ENCODE measurements around the gene OSBPL8. TPM values are rescaled to one million over a fixed set of nuclear protein-coding genes. Genes with fewer than 3 reads are reported as not detected.
"Not testable (repeated sequence)": the region's sequence is repeated elsewhere in the genome, so short reads cannot be mapped to it uniquely, and the experiment has no call there.

Gene OSBPL8
- total RNA-seq, 4 donors from 2014 or later = 75.9 to 167 (median 108) TPM

- intact Hi-C loops (cut with DNase I; ENCODE audit: low total_unique reads) = no loop called here
- no peak overlapping the region for H3K4me3 ChIP-seq (ENCODE audit: low read depth, poor library complexity, severe bottlenecking)
- 87 to 97% methylated on average over 5 of the region's 5 CpGs for WGBS, 2 donors
- TF ChIP-seq, protein P1, sequence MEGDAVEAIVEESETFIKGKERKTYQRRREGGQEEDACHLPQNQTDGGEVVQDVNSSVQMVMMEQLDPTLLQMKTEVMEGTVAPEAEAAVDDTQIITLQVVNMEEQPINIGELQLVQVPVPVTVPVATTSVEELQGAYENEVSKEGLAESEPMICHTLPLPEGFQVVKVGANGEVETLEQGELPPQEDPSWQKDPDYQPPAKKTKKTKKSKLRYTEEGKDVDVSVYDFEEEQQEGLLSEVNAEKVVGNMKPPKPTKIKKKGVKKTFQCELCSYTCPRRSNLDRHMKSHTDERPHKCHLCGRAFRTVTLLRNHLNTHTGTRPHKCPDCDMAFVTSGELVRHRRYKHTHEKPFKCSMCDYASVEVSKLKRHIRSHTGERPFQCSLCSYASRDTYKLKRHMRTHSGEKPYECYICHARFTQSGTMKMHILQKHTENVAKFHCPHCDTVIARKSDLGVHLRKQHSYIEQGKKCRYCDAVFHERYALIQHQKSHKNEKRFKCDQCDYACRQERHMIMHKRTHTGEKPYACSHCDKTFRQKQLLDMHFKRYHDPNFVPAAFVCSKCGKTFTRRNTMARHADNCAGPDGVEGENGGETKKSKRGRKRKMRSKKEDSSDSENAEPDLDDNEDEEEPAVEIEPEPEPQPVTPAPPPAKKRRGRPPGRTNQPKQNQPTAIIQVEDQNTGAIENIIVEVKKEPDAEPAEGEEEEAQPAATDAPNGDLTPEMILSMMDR (IDR thresholded peaks at IDR 0.05) = no peak
- TF ChIP-seq POLR2A (IDR thresholded peaks at IDR 0.05) = no peak
- no peak for DNase-seq (ENCODE audit: low spot score in 2 of 2)
Observed at GRCh38 chr12:76478045-76478444, 81.5 kb downstream of the OSBPL8 start.

GRCh38 chr12:76472862-76473261 lies 86.7 kb downstream of the OSBPL8 start:
- H3K4me3 ChIP-seq (ENCODE audit: low read depth, poor library complexity, severe bottlenecking); DNase-seq (ENCODE audit: low spot score in 2 of 2); intact Hi-C loops (cut with DNase I; ENCODE audit: low total_unique reads): not testable (repeated sequence)
- WGBS, 2 donors = 88 to 95% methylated on average over 8 of the region's 8 CpGs

- DNase-seq (ENCODE audit: low spot score in 2 of 2) = no peak
- 58 to 79% methylated on average over 1 of the region's 1 CpG for WGBS, 2 donors
- TF ChIP-seq POLR2A (IDR thresholded peaks at IDR 0.05) = no peak
- H3K4me3 ChIP-seq (ENCODE audit: low read depth, poor library complexity, severe bottlenecking) = no peak overlapping the region
- intact Hi-C loops (cut with DNase I; ENCODE audit: low total_unique reads) = no loop called here
Observed at GRCh38 chr12:76471579-76471978, 88.0 kb downstream of the OSBPL8 start.

DNA sequence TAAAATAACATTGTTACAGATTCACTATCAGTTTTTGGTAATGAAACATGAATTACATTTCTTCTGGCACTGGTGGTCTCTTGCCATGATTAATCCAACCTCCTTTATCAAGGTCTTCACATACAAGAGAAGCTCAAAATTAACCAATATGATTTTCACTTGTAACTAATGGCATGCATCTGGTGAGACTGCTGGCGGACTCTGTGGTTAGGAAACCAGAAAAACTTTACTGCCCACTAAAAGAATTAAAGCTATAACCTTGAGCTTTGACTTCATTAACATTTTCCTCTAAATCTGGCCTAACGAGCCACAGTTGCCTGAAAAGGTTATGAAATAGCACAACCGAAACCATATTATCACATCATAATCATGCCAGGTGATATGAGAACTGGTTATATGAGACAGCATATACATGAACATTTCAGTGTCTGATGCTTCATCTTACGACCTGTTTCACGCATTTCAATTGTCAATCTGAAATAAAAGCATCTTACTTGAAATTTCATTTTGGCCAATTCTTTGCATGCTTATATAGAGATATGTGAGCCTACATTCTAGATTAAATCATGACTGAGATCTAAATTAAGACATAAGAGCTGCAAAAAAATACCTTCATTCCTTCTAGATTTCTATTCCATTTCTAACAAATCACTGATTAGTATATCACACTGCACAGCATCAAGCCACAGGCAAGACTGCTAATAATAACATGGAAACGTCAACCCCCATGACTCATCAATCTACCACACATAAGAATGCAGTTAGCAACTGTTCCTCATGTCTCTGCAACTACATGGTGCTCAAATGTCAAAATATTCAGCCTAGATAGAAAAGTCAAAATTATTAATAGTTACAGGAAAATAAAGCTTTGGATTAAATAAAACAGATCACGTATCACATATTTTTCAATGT lies 89.3 kb downstream of the OSBPL8 start:
- intact Hi-C loops (cut with DNase I; ENCODE audit: low total_unique reads) = no loop called here
- TF ChIP-seq POLR2A (IDR thresholded peaks at IDR 0.05) = no peak
- TF ChIP-seq, protein P1 (IDR thresholded peaks at IDR 0.05) = no peak
- WGBS, 2 donors = 53 to 60% methylated on average over 7 of the region's 7 CpGs
- no peak for DNase-seq (ENCODE audit: low spot score in 2 of 2)
- H3K4me3 ChIP-seq (ENCODE audit: low read depth, poor library complexity, severe bottlenecking) = no peak overlapping the region

- no peak for TF ChIP-seq POLR2A (IDR thresholded peaks at IDR 0.05)
- TF ChIP-seq, protein P1 (IDR thresholded peaks at IDR 0.05) = no peak
- WGBS, 2 donors = 64 to 77% methylated on average over 5 of the region's 5 CpGs
- intact Hi-C loops (cut with DNase I; ENCODE audit: low total_unique reads) = no loop called here
- H3K4me3 ChIP-seq (ENCODE audit: low read depth, poor library complexity, severe bottlenecking) = no peak overlapping the region
- no peak for DNase-seq (ENCODE audit: low spot score in 2 of 2)
Observed at GRCh38 chr12:76464631-76465166, 94.9 kb downstream of the OSBPL8 start.

DNA sequence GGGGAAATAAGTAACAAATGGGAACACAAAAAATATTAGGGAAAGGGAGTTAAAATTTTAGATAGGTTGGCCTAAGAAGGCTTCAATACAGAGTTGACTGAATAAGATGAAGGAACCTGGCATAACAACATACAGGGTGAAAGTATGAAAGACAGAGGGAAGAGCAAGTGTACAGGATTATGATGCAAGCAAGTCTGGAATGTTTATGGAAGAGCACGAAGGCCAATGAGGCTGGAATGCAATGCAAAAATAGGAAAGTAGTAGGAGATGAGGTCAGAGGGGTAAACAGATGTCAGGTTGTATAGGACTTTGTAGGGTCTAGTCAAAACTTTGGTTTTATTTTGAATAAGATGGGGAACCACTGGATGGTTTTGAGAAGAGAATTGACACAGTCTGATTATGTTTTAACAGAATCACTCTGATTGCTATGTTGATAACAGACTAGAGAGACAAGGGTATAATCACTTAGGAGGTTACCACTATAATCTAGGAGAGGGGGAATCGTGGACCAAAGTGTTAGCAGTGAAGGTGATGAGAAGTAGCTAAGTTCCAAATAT lies 96.8 kb downstream of the OSBPL8 start:
- TF ChIP-seq POLR2A (IDR thresholded peaks at IDR 0.05) = no peak
- TF ChIP-seq, protein P1 (IDR thresholded peaks at IDR 0.05) = no peak
- DNase-seq (ENCODE audit: low spot score in 2 of 2) = no peak
- intact Hi-C loops (cut with DNase I; ENCODE audit: low total_unique reads) = no loop called here
- H3K4me3 ChIP-seq (ENCODE audit: low read depth, poor library complexity, severe bottlenecking) = no peak overlapping the region
- WGBS, 2 donors = 72 to 89% methylated on average over 2 of the region's 2 CpGs

Data from lower leg skin (tissue), 4 donors.